Right ventricle myocardium inferior (tissue), 1 donor: ENCODE measurements around the gene NECTIN3. TPM values are rescaled to one million over a fixed set of nuclear protein-coding genes. Genes with fewer than 3 reads are reported as not detected.
A peak's percentile ranks its signal among the peaks of the same experiment; 100 is the strongest.

ENCODE experiments used
- ATAC-seq: fragments of 200-7000 bp; cut with Tn5 transposase; one replicate; pipeline ENCODE4 v1.9.1; 2020; ENCODE audit warnings: mild to moderate bottlenecking, moderate library complexity
- DNase-seq: peaks from one replicate; pipeline ENCODE4 v3.0.0; 2021; ENCODE audit errors: missing footprints
- intact Hi-C: fragments of 100-400 bp; cut with DNase I; formaldehyde crosslinking; loops from one replicate; pipeline ENCODE4 v1.11.0; 2022
- total RNA-seq: library from RNA; stranded (reverse); fragmentation: NEBNext Ultra II Directional; extraction: Animal tissue kit (Norgen Biotek cat#: 25700); gene quantifications from one replicate; pipeline ENCODE4 v1.2.1, GENCODE V29; 2021
- donor health status: DM: no; HTN: yes; CAD: no; lungs with severe emphysema.

The NECTIN3 gene
- total RNA-seq, 1 donor from 2014 or later, result 11.7 TPM

- DNase-seq (no peak), ATAC-seq (no peak)
- intact Hi-C loops, result no loop called here
Measured at GRCh38 chr3:111077369-111077768, 5.8 kb downstream of the NECTIN3 start.

GRCh38 chr3:111080413-111080812, 8.8 kb downstream of the NECTIN3 start:
- intact Hi-C loops, result no loop called here
- no peak for ATAC-seq
- no peak for DNase-seq

GRCh38 chr3:111081008-111081545, 9.5 kb downstream of the NECTIN3 start:
- intact Hi-C loops, result no loop called here
- ATAC-seq (no peak), DNase-seq (no peak)

- DNase-seq (no peak), ATAC-seq (no peak)
- intact Hi-C loops, result no loop called here
Measured at GRCh38 chr3:111084911-111085310, 13.3 kb downstream of the NECTIN3 start.

- no peak for DNase-seq
- intact Hi-C loops, result no loop called here
- ATAC-seq, result peak; percentile 28
Measured at GRCh38 chr3:111087924-111088469, 16.4 kb downstream of the NECTIN3 start.

GRCh38 chr3:111096487-111097209, 25.0 kb downstream of the NECTIN3 start:
- intact Hi-C loops, result no loop called here
- ATAC-seq (no peak), DNase-seq (peak; percentile 52)

- no peak for DNase-seq
- no peak for ATAC-seq
- intact Hi-C loops, result no loop called here
Measured at GRCh38 chr3:111103807-111104206, 32.2 kb downstream of the NECTIN3 start.

- intact Hi-C loops, result no loop called here
- no peak for ATAC-seq
Measured at GRCh38 chr3:111106993-111107661, 35.5 kb downstream of the NECTIN3 start.

GRCh38 chr3:111107662-111108035, 36.0 kb downstream of the NECTIN3 start:
- ATAC-seq (no peak), DNase-seq (no peak)
- intact Hi-C loops, result no loop called here

More at GRCh38 chr3:111106993-111107661, 35.5 kb downstream of the NECTIN3 start:
- DNase-seq, result no peak

- intact Hi-C loops, result no loop called here
- ATAC-seq, result no peak
- no peak for DNase-seq
Measured at GRCh38 chr3:111112913-111113312, 41.3 kb downstream of the NECTIN3 start.

GRCh38 chr3:111128884-111129283, 57.3 kb downstream of the NECTIN3 start:
- intact Hi-C loops, result no loop called here
- ATAC-seq (no peak), DNase-seq (no peak)

GRCh38 chr3:111130827-111131226, 59.2 kb downstream of the NECTIN3 start:
- intact Hi-C loops, result no loop called here
- DNase-seq, result no peak
- no peak for ATAC-seq

GRCh38 chr3:111134302-111134701, 62.7 kb downstream of the NECTIN3 start:
- DNase-seq (no peak), ATAC-seq (no peak)
- intact Hi-C loops, result no loop called here

GRCh38 chr3:111151438-111151837, 79.8 kb downstream of the NECTIN3 start:
- ATAC-seq, result no peak
- DNase-seq, result no peak
- intact Hi-C loops, result no loop called here

- DNase-seq, result no peak
- intact Hi-C loops, result no loop called here
- no peak for ATAC-seq
Measured at GRCh38 chr3:111152496-111152895, 80.9 kb downstream of the NECTIN3 start.

- no peak for DNase-seq
- intact Hi-C loops, result no loop called here
Measured at GRCh38 chr3:111156517-111156916, 84.9 kb downstream of the NECTIN3 start.

GRCh38 chr3:111159391-111159790, 87.8 kb downstream of the NECTIN3 start:
- no peak for DNase-seq
- intact Hi-C loops, result no loop called here
- ATAC-seq, result no peak

More at GRCh38 chr3:111156517-111156916, 84.9 kb downstream of the NECTIN3 start:
- no peak for ATAC-seq

GRCh38 chr3:111164621-111165020, 93.0 kb downstream of the NECTIN3 start:
- intact Hi-C loops, result no loop called here
- ATAC-seq (no peak), DNase-seq (no peak)

GRCh38 chr3:111165411-111165810, 93.8 kb downstream of the NECTIN3 start:
- DNase-seq (no peak), ATAC-seq (no peak)
- intact Hi-C loops, result no loop called here

GRCh38 chr3:111173328-111173900, 101.8 kb downstream of the NECTIN3 start:
- intact Hi-C loops, result no loop called here
- no peak for ATAC-seq
- no peak for DNase-seq
